GM12891 (cell line): ENCODE results near the gene GRB14. TPM values are rescaled to one million over a fixed set of nuclear protein-coding genes. Genes with fewer than 3 reads are reported as not detected.

ENCODE experiments used
- DNase-seq: peaks from one replicate; pipeline ENCODE4 v3.0.0; 2011; ENCODE audit warnings: low spot score; ENCODE audit not compliant: insufficient read length
- FAIRE-seq: peaks from 2 replicates; lab custom pipeline; 2011; peaks lifted over from hg19 to GRCh38; lab: Jason Lieb, UNC
- PAX5 ChIP-seq: IDR thresholded peaks from 2 replicates; pipeline ENCODE4 v1.6.1; 2011; ENCODE audit warnings: low read length, moderate library complexity, mild to moderate bottlenecking; ENCODE audit not compliant: insufficient read depth, severe bottlenecking
- POLR2A ChIP-seq: IDR thresholded peaks from 2 replicates; pipeline ENCODE4 v1.6.1; 2011; ENCODE audit warnings: low read depth, low read length, control low read depth
- POLR2AphosphoS5 ChIP-seq: IDR thresholded peaks from 2 replicates; pipeline ENCODE4 v1.6.1; 2011; ENCODE audit warnings: low read depth, low read length, control low read depth
- POU2F2 ChIP-seq: IDR thresholded peaks from 2 replicates; pipeline ENCODE4 v1.6.1; 2011; ENCODE audit warnings: low read depth, mild to moderate bottlenecking, control low read depth, low read length, moderate library complexity
- SPI1 ChIP-seq: IDR thresholded peaks from 2 replicates; pipeline ENCODE4 v1.6.1; 2011; ENCODE audit warnings: low read depth, low read length, control low read depth
- TAF1 ChIP-seq: IDR thresholded peaks from 2 replicates; pipeline ENCODE4 v1.6.1; 2011; ENCODE audit warnings: low read depth, low read length, control low read depth
- polyA plus RNA-seq: library from polyadenylated mRNA; unstranded; fragments of >200 nt; gene quantifications from one replicate; pipeline ENCODE4 v1.2.1, GENCODE V29; 2012; ENCODE audit warnings: low read depth, missing spikeins, inconsistent platforms; ENCODE audit not compliant: missing spikeins

Gene GRB14
- not detected for polyA plus RNA-seq

GRCh38 chr2:164620873-164621763 is at the start of gene GRB14:
TSS of gene GRB14 (minus strand) at chr2:164621482. CDS start at chr2:164621309, 173 bp downstream.
- no peak for FAIRE-seq
- no peak for DNase-seq
- no peak for TF ChIP-seq POLR2A
- TF ChIP-seq POLR2AphosphoS5: no peak
- TF ChIP-seq POU2F2: no peak
- TF ChIP-seq TAF1: no peak
- TF ChIP-seq SPI1: no peak
- no peak for TF ChIP-seq PAX5

GRCh38 chr2:164669291-164669690 is 48.0 kb upstream of the GRB14 start:
- no peak for FAIRE-seq
- TF ChIP-seq POU2F2: no peak
- TF ChIP-seq TAF1: no peak
- no peak for TF ChIP-seq SPI1
- no peak for TF ChIP-seq POLR2AphosphoS5
- no peak for TF ChIP-seq PAX5
- TF ChIP-seq POLR2A: no peak
- DNase-seq: no peak

- TF ChIP-seq SPI1: no peak
- TF ChIP-seq TAF1: no peak
- no peak for TF ChIP-seq POLR2A
- DNase-seq: no peak
- FAIRE-seq: no peak
Measured at GRCh38 chr2:164667566-164667965, 46.3 kb upstream of the GRB14 start.

GRCh38 chr2:164664070-164664469 is 42.8 kb upstream of the GRB14 start:
- FAIRE-seq: no peak
- no peak for TF ChIP-seq POU2F2
- no peak for TF ChIP-seq POLR2AphosphoS5
- no peak for TF ChIP-seq TAF1
- no peak for TF ChIP-seq SPI1
- no peak for TF ChIP-seq POLR2A
- TF ChIP-seq PAX5: no peak

GRCh38 chr2:164662868-164663631 is 41.8 kb upstream of the GRB14 start:
- TF ChIP-seq TAF1 (no peak), SPI1 (no peak), POU2F2 (no peak), PAX5 (no peak), POLR2AphosphoS5 (no peak), POLR2A (no peak)
- DNase-seq: no peak

More at GRCh38 chr2:164664070-164664469, 42.8 kb upstream of the GRB14 start:
- no peak for DNase-seq

GRCh38 chr2:164662066-164662465 is 40.8 kb upstream of the GRB14 start:
- FAIRE-seq (no peak), DNase-seq (no peak)
- TF ChIP-seq PAX5 (no peak), POU2F2 (no peak), POLR2AphosphoS5 (no peak), TAF1 (no peak), POLR2A (no peak), SPI1 (no peak)

More at GRCh38 chr2:164662868-164663631, 41.8 kb upstream of the GRB14 start:
- FAIRE-seq: no peak

- DNase-seq (no peak), FAIRE-seq (no peak)
- TF ChIP-seq POU2F2 (no peak), POLR2A (no peak), PAX5 (no peak)
Measured at GRCh38 chr2:164661349-164661748, 40.1 kb upstream of the GRB14 start.

- TF ChIP-seq POLR2AphosphoS5 (no peak), SPI1 (no peak), PAX5 (no peak), TAF1 (no peak), POLR2A (no peak), POU2F2 (no peak)
- DNase-seq (no peak), FAIRE-seq (no peak)
Measured at GRCh38 chr2:164657129-164657528, 35.8 kb upstream of the GRB14 start.

- no peak for DNase-seq
- FAIRE-seq: no peak
- no peak for TF ChIP-seq SPI1
- no peak for TF ChIP-seq PAX5
- no peak for TF ChIP-seq POLR2AphosphoS5
- TF ChIP-seq POU2F2: no peak
- no peak for TF ChIP-seq POLR2A
- no peak for TF ChIP-seq TAF1
Measured at GRCh38 chr2:164655750-164656149, 34.5 kb upstream of the GRB14 start.
